Measurements from ENCODE around the gene RBM47.

- no peak for TF ChIP-seq CTCF (IDR thresholded peaks at IDR 0.05)
- TF ChIP-seq POLR2A (IDR thresholded peaks at IDR 0.05): peak in 1 of 2 donors; percentile 53
Observed at GRCh38 chr4:40626183-40626990, 3.3 kb downstream of the RBM47 start.

Measured in thyroid gland (tissue), 4 donors.